ENCODE results near the gene NPHP1.
"Not testable (repeated sequence)": the region's sequence is repeated elsewhere in the genome, so short reads cannot be mapped to it uniquely, and the experiment has no call there.

NPHP1 gene

GRCh38 chr2:110197452-110197851 lies 7.4 kb downstream of the NPHP1 start:
- DNase-seq = no peak

- not testable (repeated sequence) for DNase-seq
Measured at GRCh38 chr2:110190169-110190568, 14.6 kb downstream of the NPHP1 start.

- no peak for DNase-seq
Measured at GRCh38 chr2:110182449-110182848, 22.4 kb downstream of the NPHP1 start.

- no peak for DNase-seq
Measured at GRCh38 chr2:110180036-110180435, 24.8 kb downstream of the NPHP1 start.

- DNase-seq = no peak
Measured at GRCh38 chr2:110173523-110173922, 31.3 kb downstream of the NPHP1 start.

GRCh38 chr2:110172506-110172905 lies 32.3 kb downstream of the NPHP1 start:
- DNase-seq = no peak

GRCh38 chr2:110170102-110170501 lies 34.7 kb downstream of the NPHP1 start:
- no peak for DNase-seq

- DNase-seq = no peak
Measured at GRCh38 chr2:110167326-110168000, 37.4 kb downstream of the NPHP1 start.

GRCh38 chr2:110166266-110166665 lies 38.5 kb downstream of the NPHP1 start:
- no peak for DNase-seq

GRCh38 chr2:110157153-110157793 lies 47.5 kb downstream of the NPHP1 start:
- DNase-seq = no peak

- DNase-seq = not testable (repeated sequence)
Measured at GRCh38 chr2:110154828-110155227, 50.0 kb downstream of the NPHP1 start.

GRCh38 chr2:110154188-110154587 lies 50.6 kb downstream of the NPHP1 start:
- not testable (repeated sequence) for DNase-seq

- no peak for DNase-seq
Measured at GRCh38 chr2:110153416-110153815, 51.4 kb downstream of the NPHP1 start.

GRCh38 chr2:110152943-110153342 lies 51.9 kb downstream of the NPHP1 start:
- DNase-seq = no peak

GRCh38 chr2:110149330-110150220 lies 55.2 kb downstream of the NPHP1 start:
- no peak for DNase-seq

GRCh38 chr2:110146945-110147332 lies 57.9 kb downstream of the NPHP1 start:
- DNase-seq = no peak

GRCh38 chr2:110146183-110146944 lies 58.4 kb downstream of the NPHP1 start:
- DNase-seq = no peak

- no peak for DNase-seq
Measured at GRCh38 chr2:110143982-110144381, 60.8 kb downstream of the NPHP1 start.

- no peak for DNase-seq
Measured at GRCh38 chr2:110140401-110140800, 64.4 kb downstream of the NPHP1 start.

GRCh38 chr2:110134025-110134424 lies 70.8 kb downstream of the NPHP1 start:
- DNase-seq = no peak

- DNase-seq = no peak
Measured at GRCh38 chr2:110131166-110131565, 73.6 kb downstream of the NPHP1 start.

GRCh38 chr2:110130757-110131156 lies 74.1 kb downstream of the NPHP1 start:
- no peak for DNase-seq

- DNase-seq = no peak
Measured at GRCh38 chr2:110126906-110127305, 77.9 kb downstream of the NPHP1 start.
